GM06990 (cell line): ENCODE data around the gene CITED2.

Experiments used
- DNase-seq: peaks from one replicate; pipeline ENCODE4 v3.0.0-alpha.2; 2011; ENCODE audit not compliant: insufficient read length; ENCODE audit errors: extremely low read depth
- H3K27me3 ChIP-seq: replicated peaks from 2 replicates; pipeline ENCODE4 v1.6.0; 2011; ENCODE audit warnings: low read length; ENCODE audit not compliant: control insufficient read depth, insufficient read depth
- H3K36me3 ChIP-seq: 2 replicates; pipeline ENCODE4 v1.5.1; 2011; ENCODE audit warnings: low read length; ENCODE audit not compliant: control insufficient read depth, insufficient read depth
- H3K4me3 ChIP-seq: replicated peaks from 2 replicates; pipeline ENCODE4 v1.5.1; 2011; ENCODE audit warnings: low read depth, mild to moderate bottlenecking, control low read depth, low read length
- CTCF ChIP-seq: IDR thresholded peaks from 2 replicates; pipeline ENCODE4 v1.5.1; 2011; ENCODE audit warnings: low read length, control low read depth, mild to moderate bottlenecking, inconsistent platforms; ENCODE audit not compliant: insufficient read depth, poor library complexity, severe bottlenecking

The CITED2 gene

GRCh38 chr6:139343052-139343750, 31.2 kb downstream of the CITED2 start:
- H3K4me3 ChIP-seq: no peak overlapping the region

GRCh38 chr6:139341060-139341459, 33.4 kb downstream of the CITED2 start:
- no peak for TF ChIP-seq CTCF
- Histone ChIP-seq H3K4me3 (no peak overlapping the region), H3K27me3 (no peaks in the 10 kb centered on the region), H3K36me3 (no peaks in the 10 kb centered on the region)
- no peak for DNase-seq

More at GRCh38 chr6:139343052-139343750, 31.2 kb downstream of the CITED2 start:
- Histone ChIP-seq H3K36me3 (no peaks in the 10 kb centered on the region), H3K27me3 (no peaks in the 10 kb centered on the region)
- DNase-seq: no peak
- no peak for TF ChIP-seq CTCF

- no peak for DNase-seq
- H3K27me3 ChIP-seq: no peaks in the 10 kb centered on the region
- TF ChIP-seq CTCF: no peak
- H3K4me3 ChIP-seq: no peak overlapping the region
- H3K36me3 ChIP-seq: no peaks in the 10 kb centered on the region
Observed at GRCh38 chr6:139338795-139339194, 35.7 kb downstream of the CITED2 start.

- Histone ChIP-seq H3K36me3 (no peaks in the 10 kb centered on the region), H3K27me3 (no peaks in the 10 kb centered on the region), H3K4me3 (no peak overlapping the region)
- no peak for TF ChIP-seq CTCF
- DNase-seq: no peak
Observed at GRCh38 chr6:139337830-139338229, 36.6 kb downstream of the CITED2 start.

GRCh38 chr6:139337001-139337400, 37.4 kb downstream of the CITED2 start:
- DNase-seq: no peak
- no peak overlapping the region for H3K4me3 ChIP-seq
- no peaks in the 10 kb centered on the region for H3K27me3 ChIP-seq
- TF ChIP-seq CTCF: no peak
- no peaks in the 10 kb centered on the region for H3K36me3 ChIP-seq

GRCh38 chr6:139336488-139336887, 38.0 kb downstream of the CITED2 start:
- Histone ChIP-seq H3K4me3 (no peak overlapping the region), H3K36me3 (no peaks in the 10 kb centered on the region), H3K27me3 (no peaks in the 10 kb centered on the region)
- DNase-seq: no peak
- no peak for TF ChIP-seq CTCF
